Vagina (tissue), 2 donors: ENCODE measurements around the gene RPS6KB2. TPM values are rescaled to one million over a fixed set of nuclear protein-coding genes. Genes with fewer than 3 reads are reported as not detected.
"Not testable (repeated sequence)": the region's sequence is repeated elsewhere in the genome, so short reads cannot be mapped to it uniquely, and the experiment has no call there.

ENCODE experiments used
- DNase-seq, 2 donors: peaks; one replicate each; pipeline ENCODE4 v3.0.0-alpha.2; 2017; ENCODE audit errors: extremely low spot score in 2 of 2
- H3K27ac ChIP-seq: fragments of 200-600 bp; sonication (generic); one replicate; pipeline ENCODE4 v1.5.1; 2019
- H3K27me3 ChIP-seq: fragments of 200-600 bp; sonication (generic); one replicate; pipeline ENCODE4 v1.5.1; 2019
- H3K36me3 ChIP-seq, 2 donors: fragments of 200-600 bp; sonication (generic); one replicate each; pipeline ENCODE4 v1.5.1; 2017 to 2019
- H3K4me1 ChIP-seq: fragments of 200-600 bp; sonication (generic); one replicate; pipeline ENCODE4 v1.5.1; 2019
- H3K4me3 ChIP-seq, 2 donors: fragments of 200-600 bp; sonication (generic); 1 replicate in 1 of 2; 2 replicates in 1 of 2; pipeline ENCODE4 v1.5.1; 2016 to 2019
- H3K9me3 ChIP-seq: fragments of 200-600 bp; sonication (generic); one replicate; pipeline ENCODE4 v1.5.1; 2019
- CTCF ChIP-seq, 3 experiments: fragments of 450-650 bp in 2 of 3; fragments of 200-600 bp in 1 of 3; sonication (generic) in 1 of 3; IDR thresholded peaks; one replicate each; pipeline ENCODE4 v1.5.1; 2017 to 2019; ENCODE audit warnings: antibody characterized with exemption in 3 of 3, mild to moderate bottlenecking in 2 of 3, moderate library complexity in 2 of 3
- POLR2A ChIP-seq, 2 donors: fragments of 450-650 bp; IDR thresholded peaks; one replicate each; pipeline ENCODE4 v1.6.1; 2017; ENCODE audit warnings: antibody characterized with exemption in 2 of 2, mild to moderate bottlenecking in 2 of 2, moderate library complexity in 2 of 2
- POLR2AphosphoS5 ChIP-seq, 2 donors: sonication (generic); formaldehyde crosslinking; IDR thresholded peaks; one replicate each; pipeline ENCODE4 v1.9.0; 2017; ENCODE audit warnings: antibody characterized with exemption in 2 of 2, mild to moderate bottlenecking in 2 of 2, low read depth in 1 of 2; ENCODE audit not compliant: insufficient read depth in 1 of 2
- intact Hi-C: fragments of 100-400 bp; cut with DNase I; formaldehyde crosslinking; loops from one replicate; pipeline ENCODE4 v1.15.1; 2023
- total RNA-seq: library from RNA; depleted of rRNA; stranded (reverse); fragments of >200 nt; gene quantifications from one replicate; pipeline ENCODE4 v1.2.3, GENCODE V29; 2016

The RPS6KB2 gene
- total RNA-seq, 1 donor from 2014 or later: 50.6 TPM

- no peak overlapping the region for H3K27ac ChIP-seq
- intact Hi-C loops: loop anchor here (5.0 kb wide), 1 partner anchor 43 kb away; the partner anchor contains the start of gene TMEM134
- H3K9me3 ChIP-seq: no peaks in the 10 kb centered on the region
- H3K27me3 ChIP-seq: no peaks in the 10 kb centered on the region
- peaks cover 32% of the 10 kb centered on the region for H3K4me1 ChIP-seq
- no peak for TF ChIP-seq CTCF (IDR thresholded peaks at IDR 0.05)
- TF ChIP-seq POLR2A (IDR thresholded peaks at IDR 0.05): no peak
- TF ChIP-seq POLR2AphosphoS5 (IDR thresholded peaks at IDR 0.05; ENCODE audit: insufficient read depth in 1 of 2, low read depth in 1 of 2): no peak
- H3K4me3 ChIP-seq: no peak overlapping the region
- no peaks in the 10 kb centered on the region for H3K36me3 ChIP-seq
- no peak for DNase-seq
Observed at GRCh38 chr11:67423891-67424613, 4.2 kb upstream of the RPS6KB2 start.

- H3K9me3 ChIP-seq, H3K36me3 ChIP-seq, DNase-seq, H3K27me3 ChIP-seq, intact Hi-C loops: not testable (repeated sequence)
- Histone ChIP-seq H3K4me3 (peak overlapping the region; percentile 93 to 99), H3K4me1 (peaks cover 29% of the 10 kb centered on the region), H3K27ac (peak overlapping the region; percentile 92)
Observed at GRCh38 chr11:67427364-67427859, 882 bp upstream of the RPS6KB2 start.

DNA sequence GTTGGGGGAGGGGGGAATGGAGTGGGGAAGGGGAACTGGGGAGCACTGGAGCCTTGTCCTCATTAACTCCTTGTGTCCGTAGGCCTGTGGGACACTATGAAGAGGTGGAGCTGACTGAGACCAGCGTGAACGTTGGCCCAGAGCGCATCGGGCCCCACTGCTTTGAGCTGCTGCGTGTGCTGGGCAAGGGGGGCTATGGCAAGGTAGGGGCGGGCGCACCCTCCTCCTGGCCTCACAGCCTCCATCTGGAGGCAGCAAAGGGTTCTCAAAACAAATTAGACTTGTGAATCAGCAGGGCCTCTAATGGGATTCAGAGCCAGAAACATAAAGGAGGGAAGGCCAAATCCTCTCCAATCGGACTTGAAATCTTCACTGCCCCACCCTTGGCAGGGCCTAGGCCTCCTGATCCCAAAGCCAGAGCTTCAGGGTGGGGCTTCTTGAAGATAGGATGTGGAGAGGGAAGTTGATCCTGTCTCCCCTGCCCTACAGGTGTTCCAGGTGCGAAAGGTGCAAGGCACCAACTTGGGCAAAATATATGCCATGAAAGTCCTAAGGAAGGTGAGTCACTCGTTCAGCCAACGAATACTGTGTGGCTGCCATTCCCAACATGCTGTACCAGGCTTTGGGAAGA is 859 bp downstream of the RPS6KB2 start:
- H3K27me3 ChIP-seq: no peaks in the 10 kb centered on the region
- peaks cover 0 to 22% of the 10 kb centered on the region in 2 donors for H3K36me3 ChIP-seq
- intact Hi-C loops: no loop called here
- TF ChIP-seq CTCF (IDR thresholded peaks at IDR 0.05) (no peak), POLR2AphosphoS5 (IDR thresholded peaks at IDR 0.05; ENCODE audit: insufficient read depth in 1 of 2, low read depth in 1 of 2) (peak in 1 of 2 donors; percentile 33)
- H3K27ac ChIP-seq: peak overlapping the region; percentile 92
- peak overlapping the region; percentile 93 to 99 for H3K4me3 ChIP-seq
- peaks cover 29% of the 10 kb centered on the region for H3K4me1 ChIP-seq
- DNase-seq: no peak
- H3K9me3 ChIP-seq: no peaks in the 10 kb centered on the region

DNA sequence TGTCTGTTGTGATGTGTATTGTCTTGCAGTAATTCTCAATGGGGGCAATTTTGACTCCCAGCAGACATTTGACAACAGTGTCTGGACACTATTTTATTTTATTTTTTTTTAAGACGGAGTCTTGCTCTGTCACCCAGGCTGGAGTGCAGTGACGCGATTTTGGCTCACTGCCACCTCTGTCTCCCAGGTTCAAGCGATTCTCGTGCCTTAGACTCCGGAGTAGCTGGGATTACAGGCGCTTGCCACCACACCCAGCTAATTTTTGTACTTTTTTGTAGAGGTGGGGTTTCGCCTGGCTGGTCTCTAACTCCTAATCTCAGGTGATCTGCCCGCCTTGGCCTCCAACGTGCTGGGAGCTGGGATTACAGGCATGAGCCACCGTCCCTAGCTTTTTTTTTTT is 1.4 kb downstream of the RPS6KB2 start:
- H3K4me3 ChIP-seq: no peak overlapping the region
- no peak for DNase-seq
- H3K27me3 ChIP-seq: no peaks in the 10 kb centered on the region
- peaks cover 0 to 28% of the 10 kb centered on the region in 2 donors for H3K36me3 ChIP-seq
- peaks cover 30% of the 10 kb centered on the region for H3K4me1 ChIP-seq
- intact Hi-C loops: no loop called here
- H3K9me3 ChIP-seq: no peaks in the 10 kb centered on the region
- TF ChIP-seq POLR2AphosphoS5 (IDR thresholded peaks at IDR 0.05; ENCODE audit: insufficient read depth in 1 of 2, low read depth in 1 of 2): no peak
- no peak for TF ChIP-seq POLR2A (IDR thresholded peaks at IDR 0.05)
- TF ChIP-seq CTCF (IDR thresholded peaks at IDR 0.05): no peak
- H3K27ac ChIP-seq: peak overlapping the region; percentile 92

DNA sequence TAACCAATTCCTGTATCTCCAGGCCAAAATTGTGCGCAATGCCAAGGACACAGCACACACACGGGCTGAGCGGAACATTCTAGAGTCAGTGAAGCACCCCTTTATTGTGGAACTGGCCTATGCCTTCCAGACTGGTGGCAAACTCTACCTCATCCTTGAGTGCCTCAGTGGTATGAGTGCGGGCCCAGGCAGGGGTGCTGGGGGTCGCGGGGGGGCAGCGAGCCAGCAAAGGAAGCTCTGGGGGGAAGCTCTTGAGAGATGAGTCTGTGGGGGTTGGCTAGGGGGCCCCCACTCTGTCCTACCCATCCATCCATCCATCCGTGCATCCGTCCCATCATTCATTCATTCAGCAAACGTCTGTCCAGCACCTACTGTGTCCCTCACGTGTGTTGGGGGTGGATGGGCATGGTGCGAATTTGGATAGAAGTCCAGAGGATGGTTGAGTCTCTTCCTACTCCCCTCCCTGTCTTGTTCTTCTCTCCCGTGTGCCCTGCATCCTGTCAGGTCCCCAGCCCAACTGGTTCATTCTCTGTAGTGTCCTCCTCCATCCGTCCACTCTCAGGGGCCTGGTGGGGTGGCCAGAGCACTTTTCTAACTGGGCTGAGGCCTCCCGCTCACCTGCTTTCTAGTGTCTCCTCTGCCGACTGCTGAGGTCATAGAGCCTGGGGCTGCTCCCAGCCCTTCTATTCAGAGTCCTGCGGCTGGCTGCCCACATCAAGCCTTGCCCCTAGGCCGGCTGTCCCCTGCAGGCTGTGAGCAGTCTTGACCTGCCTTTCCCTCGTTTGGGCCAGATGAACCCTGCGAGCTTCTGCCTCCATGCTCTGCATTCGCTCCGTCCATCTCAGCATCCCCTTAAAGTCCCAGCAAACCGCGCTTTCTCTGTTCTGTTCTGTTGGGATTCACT is 3.3 kb downstream of the RPS6KB2 start:
- Histone ChIP-seq H3K4me3 (no peak overlapping the region), H3K4me1 (peaks cover 48% of the 10 kb centered on the region), H3K9me3 (no peaks in the 10 kb centered on the region), H3K27ac (no peak overlapping the region), H3K36me3 (peaks cover 0 to 43% of the 10 kb centered on the region in 2 donors), H3K27me3 (no peaks in the 10 kb centered on the region)
- DNase-seq: no peak
- intact Hi-C loops: no loop called here
- TF ChIP-seq CTCF (IDR thresholded peaks at IDR 0.05) (no peak), POLR2A (IDR thresholded peaks at IDR 0.05) (no peak), POLR2AphosphoS5 (IDR thresholded peaks at IDR 0.05; ENCODE audit: insufficient read depth in 1 of 2, low read depth in 1 of 2) (no peak)
